HepG2 (cell line): ENCODE data around the gene SLC25A11. TPM values are rescaled to one million over a fixed set of nuclear protein-coding genes. Genes with fewer than 3 reads are reported as not detected.

Experiments used
- CEBPZ ChIP-seq: IDR thresholded peaks from 2 replicates; pipeline ENCODE4 v1.6.1; 2012; ENCODE audit warnings: low read length, improper control_type of control experiment
- DNMT1 ChIP-seq: sonication (generic); formaldehyde crosslinking; IDR thresholded peaks from 2 replicates; pipeline ENCODE4 v1.5.1; 2020; ENCODE audit warnings: mild to moderate bottlenecking, missing genetic modification reagents
- ETV6 ChIP-seq: sonication (generic); formaldehyde crosslinking; conservative IDR thresholded peaks from 2 replicates; pipeline ENCODE4 v1.4.0; 2020; ENCODE audit warnings: missing genetic modification reagents
- GZF1 ChIP-seq: sonication (generic); formaldehyde crosslinking; IDR thresholded peaks from 2 replicates; pipeline ENCODE4 v1.5.1; 2020; ENCODE audit warnings: mild to moderate bottlenecking, missing genetic modification reagents
- HINFP ChIP-seq: sonication (generic); formaldehyde crosslinking; IDR thresholded peaks from 2 replicates; pipeline ENCODE4 v1.4.0; 2020; ENCODE audit warnings: low read depth, mild to moderate bottlenecking, missing genetic modification reagents
- MAZ ChIP-seq, 2 experiments: sonication (generic) in 1 of 2; formaldehyde crosslinking in 1 of 2; IDR thresholded peaks; 2 replicates each; pipeline versions ENCODE4 v1.5.0 to v1.6.1; 2012 to 2020; ENCODE audit warnings: low read depth in 2 of 2, mild to moderate bottlenecking in 2 of 2, borderline replicate concordance in 1 of 2, improper control_type of control experiment in 1 of 2, low read length in 1 of 2, missing genetic modification reagents in 1 of 2, moderate library complexity in 1 of 2
- MEF2D ChIP-seq: sonication (generic); formaldehyde crosslinking; IDR thresholded peaks from 2 replicates; pipeline ENCODE4 v1.5.1; 2020; ENCODE audit warnings: mild to moderate bottlenecking, missing genetic modification reagents
- MTERF4 ChIP-seq: sonication (generic); formaldehyde crosslinking; IDR thresholded peaks from 2 replicates; pipeline ENCODE4 v1.8.0; 2023; ENCODE audit warnings: mild to moderate bottlenecking, missing genetic modification reagents
- NAIF1 ChIP-seq: sonication (generic); formaldehyde crosslinking; IDR thresholded peaks from 2 replicates; pipeline ENCODE4 v1.5.0; 2020; ENCODE audit warnings: mild to moderate bottlenecking, missing genetic modification reagents, borderline replicate concordance
- NFATC3 ChIP-seq: sonication (generic); formaldehyde crosslinking; IDR thresholded peaks from 2 replicates; pipeline ENCODE4 v1.5.1; 2020; ENCODE audit warnings: mild to moderate bottlenecking, missing genetic modification reagents
- NR3C1 ChIP-seq: sonication (generic); formaldehyde crosslinking; IDR thresholded peaks from 2 replicates; pipeline ENCODE4 v1.4.0; 2020; ENCODE audit warnings: missing genetic modification reagents
- SIN3A ChIP-seq: IDR thresholded peaks from 2 replicates; pipeline ENCODE4 v1.6.1; 2011; ENCODE audit warnings: low read depth, mild to moderate bottlenecking, control low read depth, low read length, borderline replicate concordance
- SUZ12 ChIP-seq: fragments of 150-350 bp; IDR thresholded peaks from 2 replicates; pipeline ENCODE4 v1.6.1; 2014; ENCODE audit warnings: low read depth, low read length
- TAF1 ChIP-seq: sonication (generic); formaldehyde crosslinking; IDR thresholded peaks from 2 replicates; pipeline ENCODE4 v1.4.0; 2020; ENCODE audit warnings: missing genetic modification reagents
- XRCC5 ChIP-seq: fragments of 200-400 bp; formaldehyde crosslinking; optimal IDR thresholded peaks from 2 replicates; pipeline ENCODE3; 2017; ENCODE audit warnings: mild to moderate bottlenecking, low read length
- ZNF18 ChIP-seq: sonication (generic); formaldehyde crosslinking; IDR thresholded peaks from 2 replicates; pipeline ENCODE4 v1.8.0; 2022; ENCODE audit warnings: mild to moderate bottlenecking, missing genetic modification reagents; ENCODE audit not compliant: insufficient replicate concordance
- ZNF276 ChIP-seq: sonication (generic); formaldehyde crosslinking; IDR thresholded peaks from 2 replicates; pipeline ENCODE4 v1.4.0; 2020; ENCODE audit warnings: mild to moderate bottlenecking, low read depth, missing genetic modification reagents
- ZNF746 ChIP-seq: sonication (generic); formaldehyde crosslinking; IDR thresholded peaks from 2 replicates; pipeline ENCODE4 v1.8.0; 2022; ENCODE audit warnings: mild to moderate bottlenecking, missing genetic modification reagents
- ZNF879 ChIP-seq: sonication (generic); formaldehyde crosslinking; IDR thresholded peaks from 2 replicates; pipeline ENCODE4 v1.8.1; 2023; ENCODE audit warnings: missing genetic modification reagents
- polyA plus RNA-seq, 8 experiments: library from polyadenylated mRNA; depleted of rRNA in 3 of 8; stranded (reverse) in 7 of 8; unstranded in 1 of 8; fragments of >200 nt; fragmentation: Illumina TruSeq in 4 of 8; extraction: Trizol in 4 of 8; gene quantifications; 2 replicates each; pipeline versions ENCODE4 v1.2.1 to v1.2.3, GENCODE V29; 2011 to 2016; ENCODE audit warnings: low read depth in 4 of 8, missing spikeins in 1 of 8, mixed read lengths in 1 of 8; ENCODE audit not compliant: insufficient read depth in 1 of 8
- total RNA-seq, 5 experiments: library from RNA; depleted of rRNA; stranded (reverse); fragments of >200 nt; fragmentation: Illumina TruSeq; extraction: Trizol; gene quantifications; 2 replicates each; pipeline ENCODE4 v1.2.3, GENCODE V29; 2016; ENCODE audit warnings: low read depth in 1 of 5

The SLC25A11 gene
- total and polyA plus RNA-seq, 2 of the 13 experiments (the other 11 are each of a cell fraction or from before 2014, with no cell fraction given): 35.4 to 47.2 TPM

- TF ChIP-seq ZNF18 (CRISPR knock-in tag) (no peak), MTERF4 (CRISPR knock-in tag) (no peak), HINFP (CRISPR knock-in tag) (no peak), NFATC3 (no peak), ZNF276 (CRISPR knock-in tag) (no peak), ETV6 (no peak), SUZ12 (no peak), NAIF1 (CRISPR knock-in tag) (no peak), TAF1 (0 out of 2 replicates have a peak, but pooled peaks have one; percentile 19), XRCC5 (peak; percentile 67), GZF1 (CRISPR knock-in tag) (no peak), ZNF879 (CRISPR knock-in tag) (no peak), NR3C1 (CRISPR knock-in tag) (no peak), DNMT1 (CRISPR knock-in tag) (no peak), CEBPZ (no peak), SIN3A (no peak), MAZ (IDR thresholded peaks at IDR 0.05; ENCODE audit: borderline replicate concordance, low read depth, low read length) (no peak; the same call in 1 of the 2 replicates), MAZ (CRISPR knock-in tag; IDR thresholded peaks at IDR 0.05; ENCODE audit: low read depth) (peak; percentile 82; the same call in 1 of the 2 replicates), MEF2D (CRISPR knock-in tag) (no peak), ZNF746 (CRISPR knock-in tag) (no peak)
These were observed 29.8 kb upstream of the SLC25A11 start (continued) for GRCh38 chr17:4969551-4970173.
